ENCODE results near the gene WDR7.

GRCh38 chr18:57057890-57058289 lies 406.7 kb downstream of the WDR7 start:
- TF ChIP-seq EP300 (IDR thresholded peaks at IDR 0.05) = no peak
- TF ChIP-seq, protein P1, sequence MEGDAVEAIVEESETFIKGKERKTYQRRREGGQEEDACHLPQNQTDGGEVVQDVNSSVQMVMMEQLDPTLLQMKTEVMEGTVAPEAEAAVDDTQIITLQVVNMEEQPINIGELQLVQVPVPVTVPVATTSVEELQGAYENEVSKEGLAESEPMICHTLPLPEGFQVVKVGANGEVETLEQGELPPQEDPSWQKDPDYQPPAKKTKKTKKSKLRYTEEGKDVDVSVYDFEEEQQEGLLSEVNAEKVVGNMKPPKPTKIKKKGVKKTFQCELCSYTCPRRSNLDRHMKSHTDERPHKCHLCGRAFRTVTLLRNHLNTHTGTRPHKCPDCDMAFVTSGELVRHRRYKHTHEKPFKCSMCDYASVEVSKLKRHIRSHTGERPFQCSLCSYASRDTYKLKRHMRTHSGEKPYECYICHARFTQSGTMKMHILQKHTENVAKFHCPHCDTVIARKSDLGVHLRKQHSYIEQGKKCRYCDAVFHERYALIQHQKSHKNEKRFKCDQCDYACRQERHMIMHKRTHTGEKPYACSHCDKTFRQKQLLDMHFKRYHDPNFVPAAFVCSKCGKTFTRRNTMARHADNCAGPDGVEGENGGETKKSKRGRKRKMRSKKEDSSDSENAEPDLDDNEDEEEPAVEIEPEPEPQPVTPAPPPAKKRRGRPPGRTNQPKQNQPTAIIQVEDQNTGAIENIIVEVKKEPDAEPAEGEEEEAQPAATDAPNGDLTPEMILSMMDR (IDR thresholded peaks at IDR 0.05) = no peak
